K562 (cell line): ENCODE measurements around the gene AKT1S1. TPM values are rescaled to one million over a fixed set of nuclear protein-coding genes. Genes with fewer than 3 reads are reported as not detected.

Experiments
- AFF4 ChIP-seq: sonication (generic); formaldehyde crosslinking; IDR thresholded peaks from 2 replicates; pipeline ENCODE4 v1.8.0; 2023; ENCODE audit warnings: mild to moderate bottlenecking, missing genetic modification reagents
- ATF4 ChIP-seq: fragments of 450-650 bp; formaldehyde crosslinking; IDR thresholded peaks from 2 replicates; pipeline ENCODE4 v1.4.0; 2022; ENCODE audit warnings: mild to moderate bottlenecking, moderate library complexity
- BACH1 ChIP-seq: fragments of 200-800 bp; sonication (Bioruptor generic); IDR thresholded peaks from 2 replicates; pipeline ENCODE4 v1.6.1; 2016; ENCODE audit warnings: missing genetic modification characterization, missing compliant biosample characterization
- BRF1 ChIP-seq: IDR thresholded peaks from 3 replicates; pipeline ENCODE4 v1.6.1; 2011; ENCODE audit warnings: borderline replicate concordance, mild to moderate bottlenecking; ENCODE audit not compliant: insufficient read length; ENCODE audit errors: extremely low read depth
- CHD2 ChIP-seq: IDR thresholded peaks from 2 replicates; pipeline ENCODE4 v1.6.1; 2011; ENCODE audit warnings: low read depth, low read length
- CREB1 ChIP-seq, 2 experiments: sonication (generic) in 1 of 2; formaldehyde crosslinking in 1 of 2; IDR thresholded peaks; 2 replicates each; pipeline versions ENCODE4 v1.6.1 to v1.8.0; 2012 to 2022; ENCODE audit warnings: inconsistent platforms in 1 of 2, mild to moderate bottlenecking in 1 of 2, missing genetic modification reagents in 1 of 2, moderate library complexity in 1 of 2
- HDGF ChIP-seq: fragments of 450-650 bp; IDR thresholded peaks from 2 replicates; pipeline ENCODE4 v1.6.1; 2016
- HNRNPK ChIP-seq: fragments of 200-400 bp; formaldehyde crosslinking; IDR thresholded peaks from one replicate; pipeline ENCODE4 v1.6.1; 2018; ENCODE audit warnings: mild to moderate bottlenecking, low read depth, low read length; ENCODE audit not compliant: poor library complexity, severe bottlenecking
- IRF1 ChIP-seq: sonication (generic); formaldehyde crosslinking; IDR thresholded peaks from 2 replicates; pipeline ENCODE4 v1.8.0; 2022; ENCODE audit warnings: missing genetic modification reagents, mild to moderate bottlenecking, borderline replicate concordance
- JUNB ChIP-seq: fragments of 450-650 bp; formaldehyde crosslinking; conservative IDR thresholded peaks from 2 replicates; pipeline ENCODE4 v1.4.0; 2020; ENCODE audit warnings: mild to moderate bottlenecking
- KLF6 ChIP-seq: fragments of 250-450 bp; sonication (Bioruptor Pico); IDR thresholded peaks from 2 replicates; pipeline ENCODE4 v1.4.0; 2020; ENCODE audit warnings: mild to moderate bottlenecking, moderate library complexity, borderline replicate concordance
- MEIS2 ChIP-seq: fragments of 450-650 bp; IDR thresholded peaks from 2 replicates; pipeline ENCODE4 v1.6.1; 2014; ENCODE audit warnings: mild to moderate bottlenecking; ENCODE audit not compliant: partially characterized antibody
- NUFIP1 ChIP-seq: fragments of 450-650 bp; IDR thresholded peaks from 2 replicates; pipeline ENCODE4 v1.6.1; 2018; ENCODE audit not compliant: partially characterized antibody
- RB1 ChIP-seq: fragments of 450-650 bp; IDR thresholded peaks from 2 replicates; pipeline ENCODE4 v1.6.1; 2017; ENCODE audit warnings: low read depth, mild to moderate bottlenecking
- RUNX1 ChIP-seq: sonication (generic); IDR thresholded peaks from 2 replicates; pipeline ENCODE4 v1.6.1; 2016; ENCODE audit warnings: antibody characterized with exemption, low read depth
- SMARCE1 ChIP-seq: fragments of 450-650 bp; IDR thresholded peaks from 2 replicates; pipeline ENCODE4 v1.7.1; 2016; ENCODE audit warnings: mild to moderate bottlenecking
- TBP ChIP-seq: optimal IDR thresholded peaks from 2 replicates; pipeline ENCODE3; 2011; ENCODE audit warnings: low read depth, low read length, improper control_type of control experiment
- ZFP1 ChIP-seq: fragments of 450-650 bp; formaldehyde crosslinking; IDR thresholded peaks from 2 replicates; pipeline ENCODE4 v1.4.0; 2020; ENCODE audit warnings: mild to moderate bottlenecking, mixed read lengths
- ZKSCAN8 ChIP-seq: fragments of 200-800 bp; sonication (Bioruptor generic); IDR thresholded peaks from 2 replicates; pipeline ENCODE4 v1.6.1; 2016; ENCODE audit warnings: missing genetic modification characterization, missing compliant biosample characterization
- ZNF232 ChIP-seq: sonication (generic); formaldehyde crosslinking; IDR thresholded peaks from 2 replicates; pipeline ENCODE4 v1.8.0; 2022; ENCODE audit warnings: mild to moderate bottlenecking, missing genetic modification reagents
- ZNF408 ChIP-seq: fragments of 250-450 bp; sonication (Bioruptor Pico); IDR thresholded peaks from 2 replicates; pipeline ENCODE4 v1.4.0; 2020; ENCODE audit warnings: low read depth, mild to moderate bottlenecking, moderate library complexity
- polyA plus RNA-seq, 8 experiments: library from polyadenylated mRNA; depleted of rRNA in 4 of 8; stranded (reverse) in 5 of 8; unstranded in 3 of 8; fragments of >200 nt; fragmentation: Nextera tagmentation in 2 of 8; fragmentation: Illumina TruSeq in 1 of 8; extraction: Ambion mirVana in 2 of 8; extraction: Trizol in 1 of 8; gene quantifications; 2 replicates each; pipeline versions ENCODE4 v1.2.1 to v1.2.3, GENCODE V29; 2011 to 2014; ENCODE audit warnings: inconsistent platforms in 1 of 8, missing spikeins in 1 of 8
- total RNA-seq, 7 experiments: library from RNA; depleted of rRNA in 6 of 7; stranded (reverse); fragments of >200 nt in 6 of 7; fragmentation: Illumina TruSeq in 2 of 7; extraction: Trizol in 2 of 7; gene quantifications; 2 replicates each; pipeline versions ENCODE4 v1.2.1 to v1.2.3, GENCODE V29; 2011 to 2021; ENCODE audit warnings: low replicate concordance in 1 of 7

AKT1S1 gene
- total and polyA plus RNA-seq, 9 of the 15 experiments (the other 6 are each of a cell fraction or from before 2014, with no cell fraction given), result 1.2 to 50.3 (median 17.1) TPM

GRCh38 chr19:49847731-49848696 is 29.1 kb downstream of the AKT1S1 start (continued):
- TF ChIP-seq AFF4 (CRISPR knock-in tag) (no peak), BRF1 (no peak), IRF1 (no peak), TBP (no peak), KLF6 (CRISPR knock-in tag) (no peak), ZNF408 (CRISPR knock-in tag) (no peak), NUFIP1 (no peak), ZFP1 (CRISPR knock-in tag) (no peak), MEIS2 (no peak), ZKSCAN8 (CRISPR knock-in tag) (no peak), CREB1 (IDR thresholded peaks at IDR 0.05) (no peak), CREB1 (CRISPR knock-in tag; IDR thresholded peaks at IDR 0.05) (no peak), HNRNPK (no peak), CHD2 (no peak), BACH1 (tag) (no peak), ZNF232 (CRISPR knock-in tag) (no peak), JUNB (CRISPR knock-in tag) (0 out of 2 replicates have a peak, but pooled peaks have one; percentile 23), HDGF (no peak), RB1 (no peak), SMARCE1 (peak; percentile 86), RUNX1 (no peak), ATF4 (CRISPR knock-in tag) (no peak)
